22Rv1 (cell line): Measurements from ENCODE around the gene PDE10A.

Source experiments
- H3K27ac ChIP-seq: fragments of 450-650 bp; 2 replicates; pipeline ENCODE4 v1.5.1; 2017
- ZFX ChIP-seq: fragments of 450-650 bp; IDR thresholded peaks from 2 replicates; pipeline ENCODE4 v1.6.1; 2017; ENCODE audit warnings: antibody characterized with exemption, borderline replicate concordance
- TF ChIP-seq, protein P1 (sequence below): fragments of 450-650 bp; IDR thresholded peaks from 2 replicates; pipeline ENCODE4 v1.5.1; 2017; ENCODE audit warnings: mild to moderate bottlenecking

The PDE10A gene

DNA sequence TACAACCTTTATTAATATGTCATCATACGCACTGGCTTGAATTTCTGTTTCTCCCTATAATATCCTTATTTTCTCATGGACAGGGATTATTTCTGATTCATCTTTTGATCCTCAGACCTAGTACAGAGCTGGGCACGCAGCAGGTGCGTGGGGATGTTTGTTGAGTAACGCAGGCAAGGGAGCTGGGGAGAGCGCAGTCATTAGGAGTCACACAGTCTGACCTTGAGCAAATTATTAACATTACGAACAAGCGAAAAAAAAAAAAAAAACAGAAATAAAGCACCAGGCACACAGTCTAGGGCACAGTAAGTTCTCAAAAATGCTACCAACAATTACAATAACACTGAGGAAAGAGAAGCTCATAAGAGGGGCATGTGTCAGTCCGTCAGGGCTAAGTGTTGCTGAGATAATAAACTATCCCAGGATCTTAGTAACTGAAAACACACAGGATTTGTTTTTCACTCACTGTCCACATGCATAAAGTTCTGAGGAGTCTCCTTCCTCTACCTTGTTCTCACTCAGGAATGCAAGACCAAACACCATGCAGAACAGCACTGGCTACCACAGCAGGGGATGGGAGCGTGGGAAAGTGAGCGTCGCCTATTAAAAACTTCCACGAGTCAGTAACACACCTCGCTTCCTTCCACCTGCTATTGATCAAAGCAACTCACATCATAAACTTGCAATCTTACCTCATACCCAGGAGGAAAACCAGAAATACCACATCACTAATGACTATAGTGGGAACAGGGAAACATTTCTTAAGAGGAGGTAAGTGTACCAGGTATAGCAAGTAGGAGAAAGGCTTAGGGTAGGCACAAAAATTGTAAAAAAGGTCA lies 56.9 kb downstream of the PDE10A start:
- no peak for TF ChIP-seq ZFX
- TF ChIP-seq, protein P1, sequence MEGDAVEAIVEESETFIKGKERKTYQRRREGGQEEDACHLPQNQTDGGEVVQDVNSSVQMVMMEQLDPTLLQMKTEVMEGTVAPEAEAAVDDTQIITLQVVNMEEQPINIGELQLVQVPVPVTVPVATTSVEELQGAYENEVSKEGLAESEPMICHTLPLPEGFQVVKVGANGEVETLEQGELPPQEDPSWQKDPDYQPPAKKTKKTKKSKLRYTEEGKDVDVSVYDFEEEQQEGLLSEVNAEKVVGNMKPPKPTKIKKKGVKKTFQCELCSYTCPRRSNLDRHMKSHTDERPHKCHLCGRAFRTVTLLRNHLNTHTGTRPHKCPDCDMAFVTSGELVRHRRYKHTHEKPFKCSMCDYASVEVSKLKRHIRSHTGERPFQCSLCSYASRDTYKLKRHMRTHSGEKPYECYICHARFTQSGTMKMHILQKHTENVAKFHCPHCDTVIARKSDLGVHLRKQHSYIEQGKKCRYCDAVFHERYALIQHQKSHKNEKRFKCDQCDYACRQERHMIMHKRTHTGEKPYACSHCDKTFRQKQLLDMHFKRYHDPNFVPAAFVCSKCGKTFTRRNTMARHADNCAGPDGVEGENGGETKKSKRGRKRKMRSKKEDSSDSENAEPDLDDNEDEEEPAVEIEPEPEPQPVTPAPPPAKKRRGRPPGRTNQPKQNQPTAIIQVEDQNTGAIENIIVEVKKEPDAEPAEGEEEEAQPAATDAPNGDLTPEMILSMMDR: no peak
- no peak overlapping the region for H3K27ac ChIP-seq

DNA sequence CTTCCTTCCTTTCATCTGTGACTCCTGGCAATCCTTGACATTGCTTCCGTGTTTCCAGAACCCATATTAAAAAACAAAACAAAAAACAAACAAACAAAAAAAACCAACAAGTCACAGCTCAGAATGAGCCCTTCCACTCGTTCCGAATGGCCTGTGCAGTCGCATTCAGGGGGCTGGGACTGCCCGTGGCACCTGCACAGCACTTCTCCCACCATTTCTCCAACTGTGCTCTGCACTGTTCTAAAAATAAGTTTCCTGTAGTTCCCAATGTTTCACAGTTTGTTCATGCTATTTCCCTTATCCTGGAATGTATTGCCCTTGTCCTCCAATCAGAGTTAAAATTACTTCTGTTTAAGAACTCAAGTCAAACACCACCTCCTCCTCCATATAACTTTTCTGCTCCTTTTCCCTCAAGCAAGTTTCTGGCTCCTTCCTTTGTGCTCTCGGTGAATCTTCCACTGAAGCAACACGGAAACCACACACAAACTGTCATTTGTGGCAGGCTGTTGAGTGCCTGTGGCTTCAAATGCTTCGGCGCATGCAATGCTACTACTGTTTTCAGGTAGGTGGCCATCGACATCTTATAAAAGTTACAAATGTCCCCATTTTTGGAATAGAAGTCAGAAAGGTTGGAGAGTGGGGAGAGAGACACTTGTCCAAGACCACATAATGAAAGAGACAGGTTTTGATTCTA lies 57.7 kb downstream of the PDE10A start:
- H3K27ac ChIP-seq: no peak overlapping the region
- TF ChIP-seq ZFX: no peak
- TF ChIP-seq, protein P1: no peak

DNA sequence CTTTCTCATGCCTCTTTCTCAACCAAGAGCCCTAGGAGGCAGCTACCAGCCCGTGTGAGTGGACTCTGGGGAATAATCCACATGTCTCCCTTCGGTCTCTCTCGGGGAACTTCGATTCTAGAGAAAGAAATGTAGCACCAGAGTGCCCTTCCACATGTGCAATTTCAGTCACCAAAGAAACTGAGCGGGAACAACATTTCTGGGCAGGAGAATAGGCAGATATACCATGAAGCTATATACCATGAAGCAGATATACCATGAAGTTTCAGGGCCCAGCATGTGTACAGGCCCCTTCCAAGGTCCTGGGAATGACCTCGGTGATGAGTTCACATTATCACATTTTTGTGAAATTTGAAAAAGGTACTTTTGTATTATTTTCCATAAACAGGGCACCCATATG lies 60.8 kb downstream of the PDE10A start:
- TF ChIP-seq, protein P1: no peak
- no peak for TF ChIP-seq ZFX

DNA sequence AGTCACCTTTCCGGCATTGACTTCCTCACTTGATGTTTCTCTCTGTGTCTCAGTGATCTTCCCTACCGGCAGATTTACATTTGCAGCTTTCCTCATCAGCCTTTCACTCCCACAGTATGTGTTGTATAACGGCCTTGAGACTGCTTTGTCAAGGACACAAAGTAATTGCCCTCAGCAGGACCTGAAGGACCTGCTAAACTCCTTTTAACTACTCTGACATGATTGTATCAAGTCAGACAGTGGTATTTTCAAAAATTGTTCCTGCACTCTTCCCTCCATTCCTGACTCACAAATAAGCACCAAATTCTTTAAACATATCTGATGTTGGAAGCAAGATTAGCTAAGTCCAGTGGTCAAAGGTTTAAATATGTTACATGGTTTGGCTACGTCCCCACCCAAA lies 62.4 kb downstream of the PDE10A start:
- no peak overlapping the region for H3K27ac ChIP-seq
- TF ChIP-seq, protein P1: no peak
- TF ChIP-seq ZFX: no peak

More for the DNA sequence above, 60.8 kb downstream of the PDE10A start:
- H3K27ac ChIP-seq: no peak overlapping the region

DNA sequence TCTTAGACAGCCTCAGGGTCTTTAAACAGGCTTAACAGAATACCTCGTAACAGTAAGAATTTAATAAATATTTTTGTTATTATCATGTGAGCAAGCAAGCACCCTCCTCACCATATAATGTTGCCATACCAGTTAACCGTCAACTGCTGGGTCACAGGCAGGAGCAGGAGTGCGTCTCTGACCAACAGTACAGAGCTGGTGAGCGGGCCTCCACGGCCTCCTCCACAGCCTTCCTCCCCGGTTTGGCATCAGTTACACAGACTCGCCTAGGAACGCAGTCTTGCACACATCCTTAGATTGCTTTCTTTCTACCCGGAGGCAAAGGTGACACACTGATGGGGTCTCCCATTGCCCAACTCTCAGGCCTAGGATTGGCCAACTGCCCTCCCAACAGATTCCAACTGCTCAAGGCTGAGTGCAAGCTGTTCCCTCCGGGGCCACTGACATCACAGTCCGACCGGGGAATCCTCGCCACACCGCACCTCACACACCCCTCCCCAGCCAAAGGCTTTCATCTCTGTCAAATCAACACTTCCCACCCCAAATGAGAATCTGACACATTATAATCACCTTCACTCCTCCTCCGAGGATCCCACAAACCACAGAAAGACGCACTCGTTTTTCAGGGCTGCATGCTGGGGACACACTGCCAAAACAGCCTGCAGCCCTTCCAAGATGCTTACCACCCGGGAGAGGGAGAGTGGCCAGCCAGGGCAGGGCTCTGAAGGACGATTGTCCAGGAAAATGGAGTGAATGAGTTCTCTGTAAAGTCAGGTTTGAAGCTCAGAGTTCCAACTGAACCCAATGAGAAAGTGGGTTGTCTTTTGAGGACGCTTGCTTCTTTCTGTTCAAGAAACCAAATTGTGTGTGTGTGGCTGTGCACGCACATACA lies 63.2 kb downstream of the PDE10A start:
- TF ChIP-seq, protein P1: no peak
- TF ChIP-seq ZFX: no peak
- no peak overlapping the region for H3K27ac ChIP-seq

DNA sequence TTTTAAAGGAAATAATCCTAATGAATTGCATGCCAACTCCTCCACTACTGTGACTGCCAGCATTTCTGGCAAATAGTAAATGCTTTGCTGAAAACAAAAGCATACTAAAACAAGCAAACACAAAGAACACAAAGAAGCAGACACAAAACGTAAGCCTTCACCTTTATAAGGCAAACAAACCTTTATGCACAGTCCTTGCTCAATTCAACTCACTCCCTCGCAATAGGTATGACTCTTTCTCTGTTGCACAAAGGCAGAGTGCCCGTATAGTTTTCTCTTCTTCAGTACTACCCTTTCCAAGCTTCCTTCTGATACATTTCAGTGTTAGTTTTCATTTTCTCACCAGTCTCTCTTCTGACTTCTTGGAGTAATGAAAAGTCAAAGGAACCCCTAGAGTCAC lies 63.9 kb downstream of the PDE10A start:
- H3K27ac ChIP-seq: no peak overlapping the region
- TF ChIP-seq, protein P1: no peak
- TF ChIP-seq ZFX: no peak
